IPS DF 4.7 (cell line): ENCODE results near the gene CYP11A1.

Experiments used
- DNase-seq: peaks from one replicate; pipeline ENCODE4 v3.0.0-alpha.2; 2013; ENCODE audit warnings: low spot score; ENCODE audit errors: extremely low read depth

The CYP11A1 gene

DNA sequence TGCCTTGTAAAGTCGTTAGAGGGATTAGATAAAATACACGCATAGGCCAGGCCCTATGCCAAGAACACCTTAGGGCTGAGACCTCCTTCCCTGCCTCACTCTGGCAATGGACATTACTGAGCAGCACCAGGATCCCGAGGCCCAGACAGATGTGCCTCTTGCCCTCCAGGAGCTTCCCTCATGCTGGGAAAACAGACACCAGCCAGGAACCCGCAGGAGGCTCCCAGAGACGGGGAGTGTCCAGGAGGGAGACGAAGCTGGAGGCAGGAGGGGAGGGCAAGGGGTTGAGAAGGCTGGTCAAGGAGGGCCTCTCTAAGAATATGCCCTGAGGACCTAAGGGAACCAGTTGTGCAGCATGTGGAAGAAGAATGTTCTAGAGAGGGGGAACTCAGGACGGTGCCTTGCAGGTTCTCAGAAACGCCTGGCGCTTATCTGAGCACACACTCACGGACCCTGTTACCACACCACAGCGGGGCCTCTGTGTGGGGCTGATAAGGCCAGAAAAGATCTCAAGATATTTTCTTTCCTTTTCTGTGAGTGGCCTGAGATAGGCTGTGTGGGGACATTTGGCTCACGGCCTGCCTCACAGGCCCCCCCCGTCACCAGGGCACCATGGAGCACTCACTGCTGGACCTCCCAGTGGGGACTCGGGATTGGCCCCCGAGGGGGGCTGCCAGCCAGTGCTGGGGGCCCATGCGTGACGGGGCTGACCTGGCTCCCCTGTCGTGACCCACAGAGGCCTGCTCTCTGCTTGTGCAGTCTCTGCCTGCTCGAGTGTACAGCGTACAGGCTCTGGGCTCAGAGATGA is 22.0 kb upstream of the CYP11A1 start:
- DNase-seq: no peak

DNA sequence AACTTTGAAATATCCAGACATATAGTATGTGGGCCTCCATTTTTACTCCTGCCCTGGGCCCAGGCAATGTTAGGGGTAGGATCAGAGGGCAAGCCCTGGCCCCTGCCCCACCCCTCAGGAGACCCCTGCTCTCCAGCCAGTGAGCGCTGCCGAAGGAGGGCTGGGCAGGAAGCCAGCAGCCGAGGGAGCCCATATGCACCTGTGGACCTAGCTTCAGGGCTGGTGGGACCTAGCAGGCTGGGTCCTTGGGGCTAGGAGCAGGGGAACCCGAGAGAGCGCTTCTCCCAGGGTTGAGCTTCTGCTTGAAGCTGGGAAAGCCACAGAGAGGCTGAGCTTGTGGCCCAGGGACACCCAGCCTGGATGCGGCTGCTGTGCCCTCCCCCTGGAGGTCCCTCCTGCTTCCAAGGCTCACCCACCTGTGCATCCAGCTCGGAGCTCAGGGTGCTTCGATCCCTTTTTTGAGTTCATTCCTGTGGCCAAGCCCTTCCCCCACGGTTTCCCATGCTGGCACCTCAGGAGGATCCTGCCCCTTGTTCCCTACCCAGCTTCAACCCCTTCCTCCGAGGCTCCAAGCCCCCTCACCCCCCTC is 21.0 kb upstream of the CYP11A1 start:
- DNase-seq: no peak

- no peak for DNase-seq
These were observed 20.3 kb upstream of the CYP11A1 start for GRCh38 chr15:74387621-74388362.

DNA sequence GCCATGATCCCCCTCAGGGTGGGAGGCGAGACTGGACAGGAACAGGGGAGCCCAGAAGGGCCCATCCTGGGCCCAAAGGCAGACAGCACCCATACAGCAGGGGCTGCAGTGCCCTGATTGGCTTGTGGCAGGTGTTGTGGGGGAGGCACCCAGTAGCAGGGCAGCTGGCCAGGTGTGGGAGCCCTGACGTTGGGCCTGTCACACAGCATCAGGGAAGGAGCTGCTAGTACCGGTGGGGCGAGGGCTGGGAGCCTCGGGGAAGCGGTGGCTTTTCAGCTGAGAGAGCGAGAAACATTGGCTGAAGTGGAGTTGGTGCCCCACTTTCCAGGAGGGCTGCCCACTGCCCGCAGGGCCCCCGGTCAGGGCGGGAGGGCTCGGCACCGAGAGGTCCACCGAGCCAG is 19.7 kb upstream of the CYP11A1 start:
- no peak for DNase-seq

- no peak for DNase-seq
These were observed 19.2 kb upstream of the CYP11A1 start for GRCh38 chr15:74386496-74387140.

DNA sequence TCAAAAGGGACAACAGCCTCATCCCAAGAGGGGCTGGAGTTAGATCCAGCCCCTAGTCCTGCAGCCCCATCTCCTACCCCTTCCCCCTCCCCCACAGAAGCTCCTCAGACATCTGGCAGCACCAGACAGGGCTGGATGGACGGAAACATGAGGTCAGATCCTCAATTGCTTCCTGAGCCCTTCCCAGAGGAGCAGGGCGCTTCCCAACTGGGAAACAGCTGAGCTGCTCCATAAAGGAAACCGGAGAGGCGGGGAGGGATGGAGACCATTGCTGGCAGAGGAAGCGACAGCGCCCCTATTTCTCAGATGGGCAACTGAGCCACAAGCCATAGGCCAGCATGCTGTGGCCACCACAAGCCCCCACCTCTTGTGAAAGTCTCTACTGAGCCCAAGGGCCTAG is 18.3 kb upstream of the CYP11A1 start:
- no peak for DNase-seq

DNA sequence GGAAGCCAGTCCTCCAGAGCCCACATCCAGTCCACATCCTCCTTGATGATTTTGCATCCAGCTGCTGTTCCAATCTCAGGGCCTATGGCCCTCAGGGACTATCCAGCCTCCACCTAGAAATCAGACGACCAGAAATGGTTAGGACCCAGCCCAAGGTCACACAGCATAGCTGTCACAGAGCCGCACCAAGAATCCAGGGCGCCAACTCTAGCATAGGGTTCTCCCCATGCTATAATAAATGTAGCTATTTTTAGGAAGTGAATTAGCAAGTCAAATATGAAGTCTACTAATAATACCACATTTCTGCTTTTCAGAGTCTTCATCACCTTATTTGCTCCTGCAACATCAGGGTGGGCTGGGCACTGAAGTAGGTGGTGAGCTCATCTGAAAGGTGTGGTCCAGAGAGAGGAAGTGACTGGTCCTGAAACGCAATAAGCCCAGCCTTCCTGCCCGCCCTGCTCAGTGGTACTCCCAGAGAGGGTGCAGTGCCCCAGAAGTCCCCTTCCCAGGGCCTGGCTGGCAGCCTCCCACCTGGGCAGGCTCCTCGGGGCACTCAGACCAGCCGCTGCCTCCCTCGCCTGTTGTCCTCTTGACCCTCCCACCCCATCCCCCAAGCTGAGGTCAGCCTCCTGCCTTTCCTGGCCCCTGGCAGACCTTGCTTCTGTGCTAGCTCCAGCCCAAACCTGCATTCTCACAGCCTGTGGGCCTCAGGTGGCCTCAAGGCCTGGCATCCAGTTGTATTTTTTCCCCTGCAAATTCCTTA is 17.6 kb upstream of the CYP11A1 start:
- no peak for DNase-seq

GRCh38 chr15:74384566-74384880 is 17.1 kb upstream of the CYP11A1 start:
- DNase-seq: no peak

- DNase-seq: no peak
These were observed 16.5 kb upstream of the CYP11A1 start for GRCh38 chr15:74383695-74384565.

DNA sequence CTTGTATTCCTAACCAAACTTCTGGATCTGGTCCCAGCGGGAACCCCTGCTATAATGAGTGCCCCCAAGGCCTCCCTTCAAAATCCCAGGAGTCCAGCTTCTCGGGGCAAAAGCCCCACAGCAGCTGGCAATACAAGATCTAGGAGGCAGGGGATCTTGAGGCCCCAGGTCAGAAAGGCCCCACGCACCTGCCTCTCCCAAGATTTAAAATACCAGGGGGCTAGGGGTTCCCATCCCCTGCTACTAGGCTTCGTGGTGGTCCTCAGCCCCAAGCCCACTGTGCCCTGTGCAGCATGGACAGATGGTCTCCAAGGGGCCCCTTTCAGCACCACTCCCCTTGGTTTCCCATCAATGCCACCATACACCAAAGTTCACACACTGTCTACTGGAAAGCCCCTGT is 15.8 kb upstream of the CYP11A1 start:
- DNase-seq: no peak

- no peak for DNase-seq
These were observed 14.8 kb upstream of the CYP11A1 start for GRCh38 chr15:74382004-74382816.

DNA sequence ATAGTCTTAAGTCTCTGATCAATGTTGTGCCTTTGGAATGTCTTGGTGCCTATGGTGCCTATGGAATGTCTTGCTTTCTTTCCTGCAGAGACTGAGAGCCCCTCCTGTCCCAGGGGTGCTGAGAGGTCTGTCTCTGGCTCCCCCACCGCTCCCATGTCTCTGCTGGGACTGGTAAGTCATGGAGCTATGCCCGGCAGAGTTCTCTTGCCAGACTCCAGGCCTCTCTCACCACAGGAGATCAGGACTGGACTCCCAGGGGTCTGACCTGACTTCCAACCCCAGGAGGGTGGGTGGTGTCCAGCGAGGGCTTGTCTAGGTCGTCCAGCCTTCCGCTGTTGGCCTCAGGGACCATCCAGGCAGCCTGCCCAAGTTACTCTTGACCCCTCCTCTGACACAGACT is 14.0 kb upstream of the CYP11A1 start:
- no peak for DNase-seq

GRCh38 chr15:74381190-74381453 is 13.7 kb upstream of the CYP11A1 start:
- no peak for DNase-seq

GRCh38 chr15:74380361-74381189 is 13.1 kb upstream of the CYP11A1 start:
- DNase-seq: no peak

- DNase-seq: no peak
These were observed 11.4 kb upstream of the CYP11A1 start for GRCh38 chr15:74378848-74379247.

- DNase-seq: no peak
These were observed 10.7 kb upstream of the CYP11A1 start for GRCh38 chr15:74377831-74378766.

- no peak for DNase-seq
These were observed 9.6 kb upstream of the CYP11A1 start for GRCh38 chr15:74376825-74377581.
